ENCODE measurements around the gene RADX. TPM values are rescaled to one million over a fixed set of nuclear protein-coding genes. Genes with fewer than 3 reads are reported as not detected.
A peak's percentile ranks its signal among the peaks of the same experiment; 100 is the strongest.

The RADX gene
- total RNA-seq, 4 donors from 2014 or later = 1.6 to 34.0 (median 5.3) TPM

DNA sequence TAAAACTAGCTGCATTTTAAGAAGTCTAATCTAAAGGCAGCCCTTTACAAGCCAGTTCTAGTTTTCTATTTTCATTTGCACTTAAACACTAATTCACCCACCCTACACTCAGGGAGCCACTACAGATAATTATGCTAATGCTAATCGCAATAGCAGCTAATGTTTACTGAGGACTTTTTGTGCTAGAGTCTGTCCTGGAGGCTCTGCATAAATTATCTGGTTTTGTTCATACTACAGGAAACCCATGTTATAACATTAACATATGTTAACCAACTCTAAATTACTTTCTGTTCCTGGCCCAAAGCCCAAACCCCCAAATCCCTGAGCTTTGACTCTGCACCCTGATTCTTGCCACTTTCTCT, 480 bp upstream of the RADX start:
- Histone ChIP-seq H3K27ac (no peak overlapping the region), H3K27me3 (no peaks in the 10 kb centered on the region), H3K4me3 (peak overlapping the region; percentile 54), H3K36me3 (no peaks in the 10 kb centered on the region), H3K9me3 (no peaks in the 10 kb centered on the region), H3K4me1 (peaks cover 10% of the 10 kb centered on the region)
- DNase-seq (ENCODE audit: low spot score in 2 of 2) = no peak
- TF ChIP-seq POLR2AphosphoS5 (IDR thresholded peaks at IDR 0.05) = no peak
- TF ChIP-seq, protein P1, sequence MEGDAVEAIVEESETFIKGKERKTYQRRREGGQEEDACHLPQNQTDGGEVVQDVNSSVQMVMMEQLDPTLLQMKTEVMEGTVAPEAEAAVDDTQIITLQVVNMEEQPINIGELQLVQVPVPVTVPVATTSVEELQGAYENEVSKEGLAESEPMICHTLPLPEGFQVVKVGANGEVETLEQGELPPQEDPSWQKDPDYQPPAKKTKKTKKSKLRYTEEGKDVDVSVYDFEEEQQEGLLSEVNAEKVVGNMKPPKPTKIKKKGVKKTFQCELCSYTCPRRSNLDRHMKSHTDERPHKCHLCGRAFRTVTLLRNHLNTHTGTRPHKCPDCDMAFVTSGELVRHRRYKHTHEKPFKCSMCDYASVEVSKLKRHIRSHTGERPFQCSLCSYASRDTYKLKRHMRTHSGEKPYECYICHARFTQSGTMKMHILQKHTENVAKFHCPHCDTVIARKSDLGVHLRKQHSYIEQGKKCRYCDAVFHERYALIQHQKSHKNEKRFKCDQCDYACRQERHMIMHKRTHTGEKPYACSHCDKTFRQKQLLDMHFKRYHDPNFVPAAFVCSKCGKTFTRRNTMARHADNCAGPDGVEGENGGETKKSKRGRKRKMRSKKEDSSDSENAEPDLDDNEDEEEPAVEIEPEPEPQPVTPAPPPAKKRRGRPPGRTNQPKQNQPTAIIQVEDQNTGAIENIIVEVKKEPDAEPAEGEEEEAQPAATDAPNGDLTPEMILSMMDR (IDR thresholded peaks at IDR 0.05) = no peak
- no peak for TF ChIP-seq EP300 (IDR thresholded peaks at IDR 0.05)
- no peak for TF ChIP-seq POLR2A (IDR thresholded peaks at IDR 0.05)
- WGBS = 25% methylated on average over 1 of the region's 1 CpG

DNA sequence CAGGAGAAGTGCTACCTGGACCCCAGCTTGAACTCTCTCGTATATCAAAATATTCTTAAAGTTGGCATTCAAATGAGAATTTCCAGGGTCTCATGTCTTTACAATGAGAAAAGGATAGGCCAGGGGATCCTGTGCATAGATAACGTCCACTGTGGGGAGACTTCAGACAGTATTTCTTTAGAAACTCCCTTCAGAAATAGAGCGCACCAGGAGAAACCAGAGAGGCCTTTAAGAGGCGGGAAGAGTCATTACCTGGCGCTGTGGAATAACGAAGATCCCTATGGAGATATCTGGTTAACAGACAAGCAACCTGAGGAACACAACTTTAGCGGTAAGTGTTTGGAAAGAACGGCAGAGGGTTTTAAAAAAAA, 600 bp downstream of the RADX start:
- WGBS = 29% methylated on average over 8 of the region's 8 CpGs

DNA sequence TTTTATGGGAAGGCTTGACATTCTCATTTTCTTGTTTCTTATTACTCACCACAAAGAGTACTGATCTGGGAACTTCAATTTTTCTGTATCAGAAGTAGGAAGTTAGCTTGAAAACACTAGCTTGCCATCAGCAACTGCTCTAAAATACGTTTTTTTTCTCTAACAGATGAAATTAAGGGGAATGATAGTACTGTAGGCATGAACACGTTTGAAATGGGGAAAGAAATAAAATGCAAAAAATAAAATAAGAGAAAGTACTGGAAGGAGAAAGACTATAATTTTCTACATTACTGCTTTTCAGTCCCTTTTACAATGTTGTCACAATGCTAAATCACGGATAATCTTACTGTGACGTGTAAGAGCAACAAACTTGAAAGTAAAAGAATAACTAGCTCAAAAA, 1.5 kb downstream of the RADX start:
- Histone ChIP-seq H3K36me3 (no peaks in the 10 kb centered on the region), H3K27me3 (no peaks in the 10 kb centered on the region), H3K4me1 (peaks cover 10% of the 10 kb centered on the region), H3K9me3 (no peaks in the 10 kb centered on the region), H3K27ac (no peak overlapping the region), H3K4me3 (peak overlapping the region; percentile 54)
- WGBS = 36% methylated on average over 4 of the region's 4 CpGs
- TF ChIP-seq EP300 (IDR thresholded peaks at IDR 0.05) (no peak), POLR2AphosphoS5 (IDR thresholded peaks at IDR 0.05) (no peak), POLR2A (IDR thresholded peaks at IDR 0.05) (no peak)
- TF ChIP-seq, protein P1 (IDR thresholded peaks at IDR 0.05) = no peak
- no peak for DNase-seq (ENCODE audit: low spot score in 2 of 2)

More for the DNA sequence above, 600 bp downstream of the RADX start:
- Histone ChIP-seq H3K4me3 (peak overlapping the region; percentile 54), H3K27ac (no peak overlapping the region), H3K27me3 (no peaks in the 10 kb centered on the region), H3K9me3 (no peaks in the 10 kb centered on the region), H3K36me3 (no peaks in the 10 kb centered on the region), H3K4me1 (peaks cover 10% of the 10 kb centered on the region)
- no peak for DNase-seq (ENCODE audit: low spot score in 2 of 2)
- no peak for TF ChIP-seq POLR2AphosphoS5 (IDR thresholded peaks at IDR 0.05)
- TF ChIP-seq, protein P1 (IDR thresholded peaks at IDR 0.05) = no peak
- no peak for TF ChIP-seq EP300 (IDR thresholded peaks at IDR 0.05)
- no peak for TF ChIP-seq POLR2A (IDR thresholded peaks at IDR 0.05)

DNA sequence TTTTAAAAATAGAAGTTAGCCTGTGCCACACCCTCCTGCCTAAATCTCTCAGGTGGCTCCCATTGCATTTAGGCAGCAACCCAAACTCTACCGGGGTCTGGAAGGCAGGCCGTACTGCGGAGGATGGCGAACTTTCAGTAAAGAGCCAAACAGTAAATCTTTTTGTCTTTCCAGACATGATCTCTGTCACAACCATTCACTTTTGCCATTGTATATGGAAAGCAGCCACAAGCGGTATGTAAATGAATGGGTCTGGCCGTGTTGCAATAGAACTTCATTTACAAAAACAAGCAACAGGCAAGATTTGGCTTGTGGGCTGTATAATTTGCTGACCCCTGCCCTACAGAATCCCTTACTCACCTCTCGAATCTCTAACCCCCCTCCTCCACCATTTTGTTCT, 3.3 kb downstream of the RADX start:
- no peaks in the 10 kb centered on the region for H3K9me3 ChIP-seq
- no peak for TF ChIP-seq POLR2A (IDR thresholded peaks at IDR 0.05)
- TF ChIP-seq, protein P1 (IDR thresholded peaks at IDR 0.05) = no peak
- TF ChIP-seq POLR2AphosphoS5 (IDR thresholded peaks at IDR 0.05) = no peak
- no peak for TF ChIP-seq EP300 (IDR thresholded peaks at IDR 0.05)
- H3K4me1 ChIP-seq = peaks cover 10% of the 10 kb centered on the region
- H3K27me3 ChIP-seq = no peaks in the 10 kb centered on the region
- no peak for DNase-seq (ENCODE audit: low spot score in 2 of 2)
- 58% methylated on average over 7 of the region's 7 CpGs for WGBS
- no peak overlapping the region for H3K4me3 ChIP-seq
- no peak overlapping the region for H3K27ac ChIP-seq
- H3K36me3 ChIP-seq = no peaks in the 10 kb centered on the region

DNA sequence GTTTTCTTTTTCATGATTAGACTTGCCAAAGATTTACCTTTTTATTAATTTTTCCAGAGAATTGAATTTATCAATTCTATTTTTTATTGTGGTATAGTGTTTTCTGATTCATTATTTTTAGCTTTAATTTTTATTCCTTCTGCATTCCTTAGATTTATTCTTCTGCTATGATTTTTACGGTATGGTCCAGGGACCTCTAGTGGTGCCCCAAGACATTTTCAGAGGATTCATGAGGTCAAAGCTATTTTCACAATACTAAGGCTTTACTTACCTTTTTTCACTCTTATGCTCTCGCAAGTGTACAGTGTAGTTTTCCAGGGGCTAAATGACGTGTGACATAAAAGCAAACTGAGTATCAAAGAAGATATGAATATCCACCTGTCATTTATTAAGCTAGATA, 8.0 kb downstream of the RADX start:
- Histone ChIP-seq H3K27me3 (no peaks in the 10 kb centered on the region), H3K4me3 (no peak overlapping the region), H3K36me3 (no peaks in the 10 kb centered on the region), H3K4me1 (no peaks in the 10 kb centered on the region), H3K9me3 (no peaks in the 10 kb centered on the region), H3K27ac (no peak overlapping the region)
- WGBS = 52% methylated on average over 3 of the region's 3 CpGs
- TF ChIP-seq EP300 (IDR thresholded peaks at IDR 0.05) (no peak), POLR2AphosphoS5 (IDR thresholded peaks at IDR 0.05) (no peak), POLR2A (IDR thresholded peaks at IDR 0.05) (no peak)
- TF ChIP-seq, protein P1 (IDR thresholded peaks at IDR 0.05) = no peak
- no peak for DNase-seq (ENCODE audit: low spot score in 2 of 2)

All from suprapubic skin (tissue), 4 donors.